Mucosa of descending colon (tissue), 3 donors: ENCODE measurements around the gene KLHL14. TPM values are rescaled to one million over a fixed set of nuclear protein-coding genes. Genes with fewer than 3 reads are reported as not detected.

Experiments
- ATAC-seq: fragments of 200-7000 bp; cut with Tn5 transposase; one replicate; pipeline ENCODE4 v1.9.1; 2020; ENCODE audit warnings: mild to moderate bottlenecking, moderate library complexity
- DNase-seq, 3 donors: peaks; one replicate each; pipeline ENCODE4 v3.0.0-alpha.2; 2020
- H3K36me3 ChIP-seq: fragments of 200-600 bp; one replicate; pipeline ENCODE4 v1.8.0; 2021; ENCODE audit warnings: low read depth, mild to moderate bottlenecking
- H3K4me1 ChIP-seq: fragments of 200-600 bp; one replicate; pipeline ENCODE4 v1.8.0; 2021; ENCODE audit warnings: low read depth, mild to moderate bottlenecking
- H3K4me3 ChIP-seq: fragments of 200-600 bp; one replicate; pipeline ENCODE4 v1.8.0; 2021; ENCODE audit warnings: mild to moderate bottlenecking
- H3K9me3 ChIP-seq: fragments of 200-600 bp; one replicate; pipeline ENCODE4 v1.8.0; 2021; ENCODE audit warnings: mild to moderate bottlenecking
- CTCF ChIP-seq: fragments of 200-600 bp; IDR thresholded peaks from one replicate; pipeline ENCODE4 v1.8.0; 2022; ENCODE audit warnings: antibody characterized with exemption, mild to moderate bottlenecking
- intact Hi-C, 2 donors: fragments of 100-400 bp; cut with DNase I in 1 of 2; cut with micrococcal nuclease in 1 of 2; formaldehyde crosslinking; loops; one replicate each; pipeline versions ENCODE4 v1.11.0 to v1.11.1; 2022; cut with DNase I, micrococcal nuclease
- total RNA-seq, 3 donors: library from RNA; stranded (reverse); fragmentation: NEBNext Ultra II Directional in 2 of 3; extraction: Animal tissue kit (Norgen Biotek cat#: 25700) in 2 of 3; gene quantifications; one replicate each; pipeline versions ENCODE4 v1.2.1 to v1.2.4, GENCODE V29; 2021 to 2023
- donor health status: DM: no; HTN: no; CAD: no; lungs with moderate emphysema.
- donor health status: DM: no; HTN: no; CAD: no.
- donor health status: DM: no; HTN: yes; CAD: no.

Gene KLHL14
- total RNA-seq, 3 donors from 2014 or later = 0.10 to 0.32 (median 0.12) TPM

- intact Hi-C loops = no loop called here
- peak in 1 of 3 donors; percentile 48 for DNase-seq
- peak; percentile 16 for ATAC-seq
Observed at GRCh38 chr18:32769586-32770053, 3.2 kb downstream of the KLHL14 start.

GRCh38 chr18:32769071-32769585, 3.7 kb downstream of the KLHL14 start:
- TF ChIP-seq CTCF = no peak
- no peak overlapping the region for H3K4me3 ChIP-seq
- H3K36me3 ChIP-seq = no peaks in the 10 kb centered on the region
- intact Hi-C loops = no loop called here
- H3K9me3 ChIP-seq = no peaks in the 10 kb centered on the region
- ATAC-seq = no peak
- DNase-seq = no peak
- peaks cover 20% of the 10 kb centered on the region for H3K4me1 ChIP-seq

More at GRCh38 chr18:32769586-32770053, 3.2 kb downstream of the KLHL14 start:
- peaks cover 20% of the 10 kb centered on the region for H3K4me1 ChIP-seq
- no peaks in the 10 kb centered on the region for H3K36me3 ChIP-seq
- TF ChIP-seq CTCF = no peak
- H3K9me3 ChIP-seq = no peaks in the 10 kb centered on the region
- no peak overlapping the region for H3K4me3 ChIP-seq

- Histone ChIP-seq H3K4me1 (peaks cover 20% of the 10 kb centered on the region), H3K9me3 (no peaks in the 10 kb centered on the region), H3K36me3 (no peaks in the 10 kb centered on the region), H3K4me3 (no peak overlapping the region)
- no peak for DNase-seq
- TF ChIP-seq CTCF = no peak
- intact Hi-C loops = no loop called here
- ATAC-seq = no peak
Observed at GRCh38 chr18:32767400-32767799, 5.4 kb downstream of the KLHL14 start.

- H3K36me3 ChIP-seq = no peaks in the 10 kb centered on the region
- no peak overlapping the region for H3K4me3 ChIP-seq
- no peaks in the 10 kb centered on the region for H3K9me3 ChIP-seq
- ATAC-seq = no peak
- H3K4me1 ChIP-seq = peaks cover 2% of the 10 kb centered on the region
- intact Hi-C loops = no loop called here
- no peak for DNase-seq
- no peak for TF ChIP-seq CTCF
Observed at GRCh38 chr18:32764611-32765244, 8.1 kb downstream of the KLHL14 start.

- no peak for DNase-seq
- no peak overlapping the region for H3K4me3 ChIP-seq
- TF ChIP-seq CTCF = no peak
- H3K36me3 ChIP-seq = no peaks in the 10 kb centered on the region
- ATAC-seq = no peak
- no peaks in the 10 kb centered on the region for H3K9me3 ChIP-seq
- no peaks in the 10 kb centered on the region for H3K4me1 ChIP-seq
- intact Hi-C loops = no loop called here
Observed at GRCh38 chr18:32763293-32763692, 9.5 kb downstream of the KLHL14 start.
